Stimulated activated CD4-positive, alpha-beta T cell treated with anti-CD3 and anti-CD28 coated beads, Interleukin-4, amount 100 ng/mL, for 1 hour (primary cell): ENCODE measurements around the gene TTPAL.

ENCODE experiments used
- DNase-seq: peaks from one replicate; pipeline ENCODE4 v3.0.0-alpha.2; 2020

Gene TTPAL

DNA sequence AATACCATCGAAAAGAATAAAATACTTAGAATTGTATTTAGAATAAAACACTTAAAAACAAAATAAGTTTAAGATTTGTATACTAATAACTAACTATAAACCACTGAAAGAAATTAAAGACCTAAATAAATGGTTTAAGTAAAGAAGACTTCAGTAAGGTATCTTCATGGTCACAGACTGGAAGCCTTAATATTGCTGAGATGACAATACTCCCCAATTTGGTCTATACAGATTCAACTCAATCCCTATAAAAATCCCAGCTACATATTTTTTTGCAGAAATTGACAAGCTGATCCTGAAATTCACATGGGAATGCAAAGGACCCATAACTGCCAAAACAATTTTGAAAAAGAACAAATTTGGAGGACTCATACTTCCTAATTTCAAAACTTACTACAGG, 27.3 kb downstream of the TTPAL start:
- DNase-seq: no peak

DNA sequence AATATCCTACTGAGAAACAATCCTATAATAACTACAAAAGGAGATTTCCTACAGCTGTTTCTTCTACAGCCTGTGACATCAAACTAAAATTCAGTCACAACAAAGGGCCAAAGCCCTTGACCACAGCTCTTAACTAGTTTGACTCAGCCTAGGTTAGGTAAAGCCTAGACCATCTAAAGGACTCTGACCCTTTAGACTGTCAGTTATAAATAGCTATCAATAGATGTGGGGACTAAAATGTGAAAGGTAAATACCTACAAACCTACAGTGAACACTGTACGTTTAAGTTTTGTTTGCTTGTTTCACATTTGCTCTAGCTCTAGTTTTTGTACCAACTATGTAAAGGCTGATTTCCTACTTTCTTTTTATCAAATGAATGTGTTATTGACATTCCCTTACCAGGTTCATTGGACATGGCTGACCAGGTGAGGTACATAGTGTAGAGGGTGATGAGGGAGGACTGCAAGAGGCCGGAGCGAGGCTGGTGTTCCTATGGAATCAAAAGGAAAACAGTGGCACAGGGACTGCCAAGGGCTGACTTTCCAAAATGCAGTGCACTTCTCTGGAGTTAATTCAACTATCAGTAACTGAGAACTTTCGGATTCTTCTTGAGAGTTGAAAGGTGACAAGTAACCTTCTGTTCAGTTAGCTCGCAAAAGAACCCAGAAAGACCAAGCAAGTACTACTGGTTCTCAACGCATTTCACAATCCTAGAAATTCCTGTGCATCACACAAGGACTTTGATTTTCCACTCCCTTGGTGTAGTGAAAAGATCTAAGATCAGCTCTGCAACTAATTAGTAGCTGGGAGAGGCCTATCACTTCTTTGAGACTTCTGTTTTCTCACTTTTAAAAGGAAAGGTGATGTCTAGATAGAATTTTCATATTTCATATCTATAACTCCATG, 29.0 kb downstream of the TTPAL start:
- DNase-seq: no peak

DNA sequence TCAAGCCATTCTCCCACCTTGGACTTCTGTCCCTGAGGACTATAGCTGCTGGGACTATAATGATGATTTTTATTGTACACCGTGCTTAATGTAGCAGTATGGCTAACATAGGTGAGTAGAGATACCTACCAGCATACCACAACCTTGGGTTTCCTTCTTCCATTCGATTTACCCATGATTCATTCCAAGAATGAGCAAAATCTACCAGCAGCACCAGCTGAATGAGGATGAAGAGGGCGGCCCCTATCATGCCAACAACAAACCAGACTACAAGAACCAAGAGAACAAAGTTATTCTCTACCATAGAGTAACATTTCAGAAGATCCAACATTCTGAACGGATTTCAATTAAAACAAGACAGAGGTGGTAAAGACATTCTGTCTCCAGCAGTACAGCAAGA, 34.1 kb downstream of the TTPAL start:
- DNase-seq: no peak

- no peak for DNase-seq
Observed at GRCh38 chr20:44513871-44514270, 38.2 kb downstream of the TTPAL start.

DNA sequence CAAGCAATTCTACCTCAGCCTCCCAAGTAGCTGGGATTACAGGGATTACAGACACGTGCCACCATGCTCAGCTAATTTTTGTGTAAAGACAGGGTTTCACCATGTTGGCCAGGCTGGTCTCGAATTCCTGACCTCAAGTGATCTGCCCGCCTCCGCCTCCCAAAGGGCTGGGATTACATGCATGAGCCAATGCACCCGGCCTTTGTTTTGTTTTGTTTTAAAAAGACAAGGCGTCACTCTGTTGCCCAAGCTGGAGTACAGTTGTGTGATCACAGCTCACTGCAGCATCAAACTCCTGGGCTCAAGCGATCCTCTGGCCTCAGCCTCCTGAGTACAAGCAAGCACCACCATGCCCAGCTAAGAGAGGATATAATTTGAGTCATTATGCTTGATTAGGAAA, 40.8 kb downstream of the TTPAL start:
- DNase-seq: no peak

DNA sequence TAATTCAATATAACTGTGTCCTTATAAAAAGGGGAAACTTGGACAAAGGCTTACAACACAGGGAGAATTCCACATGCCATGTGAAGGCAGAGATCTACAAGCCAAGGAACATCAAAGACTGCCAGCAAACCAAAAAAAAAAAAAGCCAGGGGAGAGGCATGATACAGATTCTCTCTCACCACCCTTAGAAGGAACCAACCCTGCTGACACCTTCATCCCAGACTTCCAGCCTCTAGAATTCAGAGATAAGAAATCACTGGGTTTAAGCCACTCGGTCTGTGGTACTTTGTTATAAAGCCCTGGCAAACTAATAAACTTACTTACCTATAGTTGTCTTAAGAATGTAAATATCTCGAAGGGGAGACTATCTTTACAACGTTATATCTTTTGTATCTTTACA, 41.8 kb downstream of the TTPAL start:
- no peak for DNase-seq

GRCh38 chr20:44518248-44518647, 42.6 kb downstream of the TTPAL start:
- no peak for DNase-seq

GRCh38 chr20:44520881-44521280, 45.2 kb downstream of the TTPAL start:
- DNase-seq: no peak

DNA sequence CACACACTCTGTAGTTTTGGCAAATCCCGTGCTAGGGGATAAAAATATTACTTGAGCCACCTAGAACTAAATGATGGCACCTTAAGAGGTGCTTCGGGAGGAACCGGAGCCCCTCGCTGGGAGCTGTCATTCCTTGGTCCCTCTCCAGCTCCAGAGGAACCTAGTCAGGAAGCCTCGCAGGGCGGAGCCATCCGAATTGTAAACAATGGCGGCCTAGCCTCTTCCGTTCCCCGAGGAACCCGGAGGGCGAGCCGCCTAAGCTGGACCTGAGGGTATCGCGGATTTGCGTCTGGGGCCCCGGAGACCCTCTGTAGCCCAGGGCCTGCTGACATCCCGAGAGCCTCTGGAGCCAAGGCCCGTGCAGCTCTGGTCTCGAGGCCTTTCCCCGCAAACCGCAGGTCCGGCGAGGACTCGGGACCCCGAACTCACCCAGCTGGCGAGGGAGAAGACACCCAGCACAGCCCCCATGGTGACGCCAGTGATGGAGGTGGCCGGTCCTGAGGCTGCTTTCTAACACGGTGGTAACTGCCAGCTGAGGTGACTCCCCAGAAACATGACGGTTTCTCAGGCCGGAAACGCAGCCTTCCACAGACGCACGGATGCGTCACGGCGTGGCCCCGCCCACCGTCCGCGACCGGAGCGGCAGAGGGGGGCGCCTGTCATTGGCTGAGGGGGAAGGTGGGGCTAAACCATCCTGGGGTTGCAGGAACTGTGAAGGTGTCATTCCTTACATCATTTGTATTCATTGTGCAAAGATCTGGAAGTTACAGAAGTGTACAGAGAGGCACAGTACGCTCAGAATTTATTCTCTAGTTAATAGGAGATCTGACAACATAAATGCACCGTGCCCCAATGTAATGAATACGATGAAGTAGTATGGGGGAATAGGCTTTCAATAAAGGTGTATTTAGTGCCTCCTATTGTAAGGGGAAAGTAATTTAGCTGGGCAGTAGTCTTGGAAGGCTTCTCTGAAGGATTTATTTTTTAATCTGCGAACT, 46.1 kb downstream of the TTPAL start, which contains the start of gene SERINC3:
SERINC3 (minus strand) TSS at position 587 of the 998 bp plus-strand sequence; CDS start at position 468, 119 bp downstream.
- peak; percentile 96 for DNase-seq

DNA sequence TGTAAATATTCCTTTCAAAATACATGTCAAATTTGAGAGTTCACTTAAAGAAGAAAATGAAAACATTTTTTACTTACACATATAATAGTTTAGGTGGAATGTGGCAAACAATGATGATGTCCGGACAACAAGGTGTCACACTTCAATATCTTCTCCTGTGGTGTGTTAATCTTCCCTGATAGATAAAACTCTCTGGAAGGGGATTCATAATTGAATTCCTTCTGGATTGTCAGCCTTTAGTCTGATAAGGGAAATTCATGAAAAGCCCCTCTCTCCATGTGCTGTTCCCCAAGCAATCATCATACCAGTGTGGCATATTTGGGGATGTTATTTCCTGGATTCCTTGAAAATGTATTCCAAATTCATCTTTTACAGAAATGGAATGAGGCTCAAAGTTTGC, 47.2 kb downstream of the TTPAL start:
- DNase-seq: no peak

GRCh38 chr20:44523746-44524145, 48.1 kb downstream of the TTPAL start:
- DNase-seq: no peak

DNA sequence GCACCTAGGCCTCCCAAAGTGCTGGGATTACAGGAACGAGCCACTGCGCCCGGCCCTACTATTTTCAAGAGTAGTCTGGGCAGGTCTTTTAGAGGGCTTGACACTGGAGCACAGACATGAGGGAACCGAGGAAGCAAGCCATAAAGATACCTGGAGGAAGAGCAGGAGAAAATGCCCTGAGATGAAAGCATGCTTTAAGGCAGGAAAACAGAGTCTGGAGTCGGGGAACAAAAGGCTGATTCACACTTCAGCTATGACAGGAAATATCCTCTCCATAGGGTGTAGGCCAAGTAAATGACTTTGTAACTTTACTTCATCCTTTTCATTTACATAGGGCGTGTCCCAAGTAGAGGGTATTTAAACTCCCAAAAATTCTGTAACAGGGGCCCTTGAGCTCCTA, 50.5 kb downstream of the TTPAL start:
- no peak for DNase-seq

DNA sequence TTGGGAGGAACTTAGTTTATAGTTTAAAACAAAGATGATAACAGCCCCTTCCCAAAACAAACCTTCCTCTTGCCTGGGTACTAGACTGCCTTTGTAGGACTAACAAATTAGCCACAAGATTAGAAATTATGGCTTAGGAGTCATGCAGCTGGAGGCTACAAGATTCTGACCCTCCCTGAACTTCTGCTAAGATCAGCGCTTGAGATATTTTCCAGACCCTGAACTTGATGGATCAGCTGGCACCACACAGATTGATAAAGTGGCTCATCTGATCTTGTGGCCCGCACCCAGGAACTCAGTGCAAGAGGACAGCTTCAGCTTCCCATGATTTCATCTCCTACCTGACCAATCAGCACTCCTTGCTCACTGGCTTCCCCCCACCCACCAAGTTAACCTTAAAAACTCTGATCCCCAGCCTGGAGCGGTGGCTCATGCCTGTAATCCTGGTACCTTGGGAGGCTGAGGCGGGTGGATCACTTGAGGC, 52.1 kb downstream of the TTPAL start:
- DNase-seq: no peak

- no peak for DNase-seq
Observed at GRCh38 chr20:44528309-44528708, 52.6 kb downstream of the TTPAL start.

GRCh38 chr20:44532259-44532980, 56.7 kb downstream of the TTPAL start:
- no peak for DNase-seq

DNA sequence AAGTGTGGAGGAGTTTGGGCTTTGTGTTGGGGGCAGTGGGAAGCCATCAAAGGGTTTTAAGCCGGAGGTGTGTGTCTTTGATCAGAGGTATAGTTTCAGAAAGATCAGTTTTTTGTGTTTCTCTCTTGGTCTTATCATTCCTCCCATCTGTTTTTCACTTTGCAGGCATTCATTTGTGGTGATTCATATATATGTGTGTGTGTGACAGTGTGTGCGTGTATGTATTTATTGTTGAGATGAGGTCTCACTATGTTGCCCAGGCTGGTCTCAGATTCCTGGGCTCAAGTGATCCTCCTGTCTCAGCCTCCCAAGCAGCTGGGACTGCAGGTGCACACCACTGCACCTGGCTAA, 57.3 kb downstream of the TTPAL start:
- no peak for DNase-seq

DNA sequence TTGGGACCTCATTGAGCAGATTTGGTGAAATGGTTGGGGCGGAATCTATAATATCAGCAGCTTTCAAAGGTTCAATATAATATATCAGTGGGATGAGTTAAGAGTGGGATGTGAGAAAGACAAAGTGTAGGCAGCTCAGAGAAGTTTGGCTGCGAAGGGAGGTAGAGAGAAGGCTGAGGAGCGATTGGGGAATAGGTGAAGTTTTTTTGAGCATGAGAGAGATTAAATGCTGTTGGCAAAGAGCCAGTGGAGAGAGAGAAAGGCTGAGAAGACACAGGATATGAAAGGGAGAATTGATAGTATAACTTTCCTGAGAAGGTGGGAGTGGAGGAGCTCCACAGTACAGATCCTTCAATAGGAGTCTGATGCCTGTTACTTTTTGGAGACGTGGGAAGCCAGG, 58.3 kb downstream of the TTPAL start:
- DNase-seq: no peak

DNA sequence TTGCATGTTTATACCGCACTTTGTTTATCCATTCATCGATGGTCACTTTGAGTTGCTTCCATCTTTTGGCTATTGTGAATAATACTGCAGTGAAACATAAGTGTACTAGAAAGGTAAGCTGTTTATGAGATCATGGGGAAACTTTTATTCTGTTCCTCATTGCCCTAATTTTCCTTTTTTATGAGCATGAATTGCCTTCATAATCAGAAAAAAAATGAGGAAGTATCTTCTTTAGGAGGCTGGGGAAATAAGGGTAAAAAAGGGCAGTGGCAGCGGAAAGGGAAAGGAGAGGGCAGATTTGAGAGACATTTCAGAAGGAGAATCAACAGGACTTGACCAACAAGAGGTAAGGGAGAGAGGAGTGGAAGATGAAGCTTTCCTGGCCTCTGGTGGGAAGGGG, 60.5 kb downstream of the TTPAL start:
- no peak for DNase-seq

DNA sequence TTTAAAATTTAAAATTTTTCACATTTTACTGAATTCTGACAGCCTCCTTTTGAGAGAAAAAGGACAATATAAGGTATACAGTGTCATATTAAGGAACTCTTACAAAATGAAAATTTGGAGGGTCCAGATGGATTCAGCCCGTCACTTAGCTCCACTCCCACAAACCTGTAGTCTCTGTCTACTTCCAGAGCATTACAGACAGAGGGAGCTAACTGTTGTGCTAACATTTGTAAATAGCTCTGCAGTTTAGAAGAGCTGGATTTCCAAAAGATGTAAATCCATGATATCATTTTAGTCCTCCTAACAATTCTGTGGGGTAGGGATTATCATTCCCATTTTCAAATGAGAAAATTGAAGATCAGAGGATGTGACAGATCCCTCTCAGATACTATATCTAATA, 62.3 kb downstream of the TTPAL start:
- no peak for DNase-seq

DNA sequence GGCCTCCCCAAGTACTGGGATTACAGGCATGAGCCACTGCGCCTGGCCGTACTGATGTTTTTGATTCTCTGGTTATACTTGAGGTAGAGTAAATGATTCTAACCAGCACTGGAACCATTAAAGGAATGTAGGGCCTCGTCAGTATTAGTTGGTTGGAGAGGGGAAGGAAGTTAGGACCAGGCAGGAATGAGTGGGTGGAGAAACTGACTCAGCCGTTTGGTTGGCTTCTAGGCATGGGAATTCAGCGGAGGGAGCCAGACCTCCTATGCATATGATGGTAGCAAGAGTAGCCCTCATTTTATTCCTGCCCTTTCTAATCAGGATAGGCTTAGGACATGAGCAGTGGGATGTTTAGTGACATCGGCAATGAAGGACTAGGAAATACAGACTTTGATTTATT, 65.2 kb downstream of the TTPAL start:
- no peak for DNase-seq

- no peak for DNase-seq
Observed at GRCh38 chr20:44541992-44542391, 66.3 kb downstream of the TTPAL start.

DNA sequence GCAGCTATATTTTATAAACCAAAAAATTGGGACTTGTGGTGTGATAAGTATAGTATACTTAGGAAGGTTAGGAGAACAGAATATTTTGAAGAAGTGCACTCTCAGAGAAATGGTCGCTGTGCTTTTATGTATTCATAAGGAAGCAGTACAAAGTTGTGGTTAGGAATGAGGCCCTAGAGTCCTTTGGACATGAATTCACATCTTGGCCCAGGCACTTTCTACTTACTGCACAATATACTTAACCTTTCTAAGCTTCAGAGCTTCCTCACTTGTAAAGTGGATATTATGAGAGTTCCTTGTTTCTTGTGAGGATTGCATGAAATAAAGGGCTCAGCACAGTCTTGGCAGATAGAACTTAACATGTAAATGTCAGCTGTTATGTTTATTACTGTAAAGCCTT, 67.2 kb downstream of the TTPAL start:
- no peak for DNase-seq

- no peak for DNase-seq
Observed at GRCh38 chr20:44543358-44543757, 67.7 kb downstream of the TTPAL start.
